Mesendoderm (in vitro differentiated cells): ENCODE data around the gene RPS6KA5.
"Not testable (repeated sequence)": the region's sequence is repeated elsewhere in the genome, so short reads cannot be mapped to it uniquely, and the experiment has no call there.

Source experiments
- DNase-seq: peaks from one replicate; pipeline ENCODE4 v3.0.0; 2013
- H2AK5ac ChIP-seq: 2 replicates; pipeline ENCODE4 v1.6.1; 2013; ENCODE audit warnings: low read length, inconsistent platforms
- H2BK120ac ChIP-seq: 2 replicates; pipeline ENCODE4 v1.6.1; 2013; ENCODE audit warnings: low read depth, mild to moderate bottlenecking, low read length, moderate library complexity, mixed read lengths
- H2BK15ac ChIP-seq: replicated peaks from 2 replicates; pipeline ENCODE4 v1.6.1; 2013; ENCODE audit warnings: low read depth, mild to moderate bottlenecking, moderate library complexity
- H2BK5ac ChIP-seq: 2 replicates; pipeline ENCODE4 v1.6.1; 2013; ENCODE audit warnings: low read length, inconsistent platforms
- H3K18ac ChIP-seq: 2 replicates; pipeline ENCODE4 v1.6.1; 2013; ENCODE audit warnings: mild to moderate bottlenecking, low read length, mixed read lengths
- H3K23ac ChIP-seq: one replicate; pipeline ENCODE4 v1.6.1; 2013; ENCODE audit warnings: low read length
- H3K27ac ChIP-seq: 2 replicates; pipeline ENCODE4 v1.5.1; 2013; ENCODE audit warnings: low read depth, mild to moderate bottlenecking, inconsistent platforms, low read length, moderate library complexity
- H3K27me3 ChIP-seq: 2 replicates; pipeline ENCODE4 v1.6.1; 2013; ENCODE audit warnings: low read length, control low read depth, mild to moderate bottlenecking, inconsistent platforms; ENCODE audit not compliant: insufficient read depth, poor library complexity
- H3K36me3 ChIP-seq: 2 replicates; pipeline ENCODE4 v1.6.1; 2013; ENCODE audit warnings: low read length, inconsistent platforms; ENCODE audit not compliant: control insufficient read depth, insufficient read depth
- H3K4ac ChIP-seq: one replicate; pipeline ENCODE4 v1.6.1; 2013; ENCODE audit warnings: low read depth, mild to moderate bottlenecking, low read length, moderate library complexity
- H3K4me1 ChIP-seq: 2 replicates; pipeline ENCODE4 v1.6.1; 2013; ENCODE audit warnings: low read depth, low read length, inconsistent platforms; ENCODE audit not compliant: control insufficient read depth
- H3K4me2 ChIP-seq: 2 replicates; pipeline ENCODE4 v1.6.1; 2013; ENCODE audit warnings: low read length
- H3K4me3 ChIP-seq: 2 replicates; pipeline ENCODE4 v1.5.1; 2013; ENCODE audit warnings: mild to moderate bottlenecking, low read length
- H3K56ac ChIP-seq: one replicate; pipeline ENCODE4 v1.6.1; 2013; ENCODE audit warnings: low read length
- H3K79me1 ChIP-seq: 2 replicates; pipeline ENCODE4 v1.6.1; 2013; ENCODE audit warnings: low read length, inconsistent platforms
- H3K79me2 ChIP-seq: 2 replicates; pipeline ENCODE4 v1.6.1; 2013; ENCODE audit warnings: mild to moderate bottlenecking, low read length; ENCODE audit not compliant: control insufficient read depth, insufficient read depth
- H3K9ac ChIP-seq: 2 replicates; pipeline ENCODE4 v1.6.1; 2013; ENCODE audit warnings: low read length, inconsistent platforms
- H4K5ac ChIP-seq: one replicate; pipeline ENCODE4 v1.6.1; 2013; ENCODE audit warnings: low read length
- H4K8ac ChIP-seq: one replicate; pipeline ENCODE4 v1.6.1; 2013; ENCODE audit warnings: low read depth, mild to moderate bottlenecking, control low read depth, low read length, moderate library complexity
- WGBS: extraction: QIAGEN DNeasy Blood & Tissue Kit; methylation state at CpG from one replicate; pipeline ENCODE4 v1.1.7; 2013; ENCODE audit warnings: low lambda C conversion rate, missing lambda C conversion rate; ENCODE audit not compliant: insufficient coverage; ENCODE audit errors: extremely low coverage; 5-methylcytosine and 5-hydroxymethylcytosine counted together

Gene RPS6KA5

DNA sequence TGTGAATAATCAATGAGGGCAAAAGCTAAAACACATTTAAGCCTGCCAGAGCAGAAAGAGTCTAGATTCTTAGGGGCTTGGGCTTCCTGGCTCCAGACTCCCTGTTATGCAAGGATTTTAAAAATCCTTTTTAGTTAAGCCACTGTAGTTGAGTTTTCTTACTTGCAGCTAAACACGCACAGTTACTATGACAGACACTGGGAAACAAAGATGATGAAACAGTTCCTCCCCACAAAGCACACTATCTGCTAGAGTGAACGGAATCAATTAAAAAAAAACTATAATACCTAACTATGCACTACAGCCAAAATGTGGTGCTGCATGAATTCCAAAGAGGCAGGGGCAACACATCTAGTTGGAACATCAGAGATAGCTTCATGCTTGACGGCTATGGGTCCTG, 28.2 kb downstream of the RPS6KA5 start:
- H3K79me2 ChIP-seq, result no peaks in the 10 kb centered on the region
- no peaks in the 10 kb centered on the region for H3K36me3 ChIP-seq
- WGBS, result no CpG with 5 or more reads among the region's 3 CpGs
- H3K18ac ChIP-seq, result no peak overlapping the region
- H2BK120ac ChIP-seq, result no peak overlapping the region
- no peak overlapping the region for H3K4ac ChIP-seq
- no peak for DNase-seq
- H3K4me3 ChIP-seq, result no peak overlapping the region
- H4K8ac ChIP-seq, result no peak overlapping the region
- H2AK5ac ChIP-seq, result no peak overlapping the region
- H3K27ac ChIP-seq, result no peak overlapping the region
- H3K27me3 ChIP-seq, result no peaks in the 10 kb centered on the region
- H2BK5ac ChIP-seq, result no peak overlapping the region
- H3K4me1 ChIP-seq, result no peaks in the 10 kb centered on the region
- no peak overlapping the region for H4K5ac ChIP-seq
- H3K23ac ChIP-seq, result no peak overlapping the region
- H2BK15ac ChIP-seq, result no peak overlapping the region
- no peak overlapping the region for H3K9ac ChIP-seq
- no peaks in the 10 kb centered on the region for H3K79me1 ChIP-seq
- H3K4me2 ChIP-seq, result no peak overlapping the region
- H3K56ac ChIP-seq, result no peak overlapping the region

- Histone ChIP-seq H3K23ac (no peak overlapping the region), H3K4ac (no peak overlapping the region), H3K4me1 (no peaks in the 10 kb centered on the region), H3K27me3 (no peaks in the 10 kb centered on the region), H3K56ac (no peak overlapping the region), H3K4me3 (no peak overlapping the region), H3K79me1 (no peaks in the 10 kb centered on the region), H3K4me2 (no peak overlapping the region), H3K9ac (no peak overlapping the region), H2BK5ac (no peak overlapping the region), H2BK120ac (no peak overlapping the region), H4K5ac (no peak overlapping the region), H3K27ac (no peak overlapping the region), H3K79me2 (no peaks in the 10 kb centered on the region), H3K36me3 (no peaks in the 10 kb centered on the region), H2AK5ac (no peak overlapping the region), H3K18ac (no peak overlapping the region), H4K8ac (no peak overlapping the region), H2BK15ac (no peak overlapping the region)
- WGBS, result no CpG with 5 or more reads among the region's 4 CpGs
- DNase-seq, result no peak
Measured at GRCh38 chr14:91031666-91032065, 28.8 kb downstream of the RPS6KA5 start.

GRCh38 chr14:91029456-91030217, 30.8 kb downstream of the RPS6KA5 start:
- Histone ChIP-seq H3K9ac (no peak overlapping the region), H3K4me2 (no peak overlapping the region), H3K23ac (no peak overlapping the region), H2AK5ac (no peak overlapping the region), H3K56ac (peak overlapping the region; percentile 25), H3K4me3 (no peak overlapping the region), H3K4me1 (no peaks in the 10 kb centered on the region), H3K36me3 (no peaks in the 10 kb centered on the region), H2BK120ac (peak overlapping the region; percentile 21), H3K27ac (no peak overlapping the region), H2BK15ac (no peak overlapping the region), H3K79me1 (no peaks in the 10 kb centered on the region), H4K5ac (no peak overlapping the region), H3K18ac (no peak overlapping the region), H3K79me2 (no peaks in the 10 kb centered on the region), H2BK5ac (no peak overlapping the region), H3K27me3 (no peaks in the 10 kb centered on the region), H4K8ac (peak overlapping the region; percentile 6), H3K4ac (no peak overlapping the region)
- peak; percentile 12 for DNase-seq
- WGBS, result no CpG with 5 or more reads among the region's 1 CpG

DNA sequence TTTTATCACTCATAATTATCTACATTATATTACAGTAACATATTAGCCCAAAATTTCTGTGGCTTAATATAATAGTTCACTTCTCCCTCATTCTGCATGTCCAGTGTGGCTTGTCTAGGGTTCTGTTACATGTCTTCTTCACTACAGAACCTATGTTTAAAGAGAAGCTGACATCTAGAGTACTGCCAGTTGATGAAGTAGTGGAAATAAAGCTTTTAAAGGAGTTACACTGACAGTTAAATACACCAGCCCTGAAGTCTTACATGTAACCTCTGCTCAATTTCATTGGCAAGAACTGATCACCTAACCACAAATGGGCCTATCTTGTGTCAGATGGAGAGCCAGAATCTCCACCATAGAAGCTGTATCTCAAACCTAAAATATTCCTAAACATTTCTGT, 32.9 kb downstream of the RPS6KA5 start:
- no peak overlapping the region for H3K23ac ChIP-seq
- no peaks in the 10 kb centered on the region for H3K36me3 ChIP-seq
- H3K27ac ChIP-seq, result no peak overlapping the region
- H2BK15ac ChIP-seq, result no peak overlapping the region
- no peaks in the 10 kb centered on the region for H3K79me2 ChIP-seq
- no peaks in the 10 kb centered on the region for H3K79me1 ChIP-seq
- H3K18ac ChIP-seq, result no peak overlapping the region
- H2BK5ac ChIP-seq, result no peak overlapping the region
- DNase-seq, result no peak
- no peak overlapping the region for H3K4me2 ChIP-seq
- no peak overlapping the region for H4K8ac ChIP-seq
- no peak overlapping the region for H2BK120ac ChIP-seq
- H2AK5ac ChIP-seq, result no peak overlapping the region
- H3K4me3 ChIP-seq, result no peak overlapping the region
- H3K56ac ChIP-seq, result no peak overlapping the region
- no peak overlapping the region for H3K9ac ChIP-seq
- no peak overlapping the region for H3K4ac ChIP-seq
- H3K4me1 ChIP-seq, result no peaks in the 10 kb centered on the region
- no peak overlapping the region for H4K5ac ChIP-seq
- no peaks in the 10 kb centered on the region for H3K27me3 ChIP-seq

- H4K5ac ChIP-seq, H3K4me2 ChIP-seq, H2BK5ac ChIP-seq, H3K9ac ChIP-seq, H2AK5ac ChIP-seq, H3K27me3 ChIP-seq, H3K4ac ChIP-seq, H3K56ac ChIP-seq, H3K27ac ChIP-seq, H4K8ac ChIP-seq, H3K4me3 ChIP-seq, H3K79me1 ChIP-seq, H3K79me2 ChIP-seq, H2BK15ac ChIP-seq, DNase-seq, H3K23ac ChIP-seq, H2BK120ac ChIP-seq, H3K18ac ChIP-seq, H3K4me1 ChIP-seq, H3K36me3 ChIP-seq: not testable (repeated sequence)
- no CpG with 5 or more reads among the region's 9 CpGs for WGBS
Measured at GRCh38 chr14:91022622-91023028, 37.8 kb downstream of the RPS6KA5 start.

DNA sequence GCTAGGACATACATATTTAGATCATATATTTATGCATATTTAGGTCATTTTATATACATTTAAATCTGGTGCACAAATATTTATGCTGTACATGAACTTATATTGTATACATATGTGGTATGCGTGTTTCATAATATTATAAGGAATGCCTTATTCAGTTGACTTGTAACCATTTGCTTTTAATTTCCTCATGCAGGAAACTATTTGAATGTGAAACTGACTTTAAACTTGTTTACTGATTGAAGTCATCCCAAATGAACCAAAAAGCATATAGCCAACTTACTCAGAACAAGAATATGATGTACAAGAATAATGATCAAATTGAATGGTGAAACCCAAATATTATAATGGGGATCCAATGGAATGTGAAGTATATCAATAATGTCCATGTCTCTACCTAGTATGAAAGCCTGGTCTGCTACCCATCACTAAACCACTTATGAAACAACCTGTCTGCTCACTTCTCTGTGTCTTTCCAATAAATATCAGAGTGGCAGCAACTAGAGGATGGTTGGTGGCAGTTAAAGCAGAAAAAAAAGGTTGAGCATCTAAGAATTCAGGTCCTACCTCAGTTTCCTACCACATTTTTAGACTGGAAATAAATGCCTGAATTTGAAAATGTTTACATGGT, 38.3 kb downstream of the RPS6KA5 start:
- no peak overlapping the region for H2BK120ac ChIP-seq
- no peaks in the 10 kb centered on the region for H3K79me1 ChIP-seq
- no peak overlapping the region for H2BK15ac ChIP-seq
- no peak overlapping the region for H2AK5ac ChIP-seq
- no peak overlapping the region for H3K4me3 ChIP-seq
- H3K27me3 ChIP-seq, result no peaks in the 10 kb centered on the region
- no peaks in the 10 kb centered on the region for H3K4me1 ChIP-seq
- H3K36me3 ChIP-seq, result no peaks in the 10 kb centered on the region
- no peak overlapping the region for H3K9ac ChIP-seq
- H3K56ac ChIP-seq, result no peak overlapping the region
- no peak overlapping the region for H3K18ac ChIP-seq
- DNase-seq, result no peak
- no peak overlapping the region for H2BK5ac ChIP-seq
- H3K79me2 ChIP-seq, result no peaks in the 10 kb centered on the region
- no peak overlapping the region for H4K8ac ChIP-seq
- no peak overlapping the region for H3K4me2 ChIP-seq
- H3K27ac ChIP-seq, result no peak overlapping the region
- no CpG with 5 or more reads among the region's 1 CpG for WGBS
- no peak overlapping the region for H4K5ac ChIP-seq
- no peak overlapping the region for H3K23ac ChIP-seq
- no peak overlapping the region for H3K4ac ChIP-seq
